Epithelial cell of esophagus (primary cell): ENCODE measurements around the gene PRDM11.

Experiments used
- DNase-seq: peaks from one replicate; pipeline ENCODE4 v3.0.0; 2010; ENCODE audit warnings: low read depth
- H3K4me3 ChIP-seq: 2 replicates; pipeline ENCODE4 v1.5.1; 2011; ENCODE audit warnings: mild to moderate bottlenecking, low read length, control low read depth
- CTCF ChIP-seq: IDR thresholded peaks from 2 replicates; pipeline ENCODE4 v1.5.1; 2011; ENCODE audit warnings: low read depth, mild to moderate bottlenecking, low read length, control low read depth, inconsistent platforms; ENCODE audit not compliant: insufficient read depth; ENCODE audit errors: missing control alignments

Gene PRDM11

GRCh38 chr11:45162064-45162375, 15.6 kb downstream of the PRDM11 start:
- no peak for TF ChIP-seq CTCF
- DNase-seq, result no peak
- no peak overlapping the region for H3K4me3 ChIP-seq

DNA sequence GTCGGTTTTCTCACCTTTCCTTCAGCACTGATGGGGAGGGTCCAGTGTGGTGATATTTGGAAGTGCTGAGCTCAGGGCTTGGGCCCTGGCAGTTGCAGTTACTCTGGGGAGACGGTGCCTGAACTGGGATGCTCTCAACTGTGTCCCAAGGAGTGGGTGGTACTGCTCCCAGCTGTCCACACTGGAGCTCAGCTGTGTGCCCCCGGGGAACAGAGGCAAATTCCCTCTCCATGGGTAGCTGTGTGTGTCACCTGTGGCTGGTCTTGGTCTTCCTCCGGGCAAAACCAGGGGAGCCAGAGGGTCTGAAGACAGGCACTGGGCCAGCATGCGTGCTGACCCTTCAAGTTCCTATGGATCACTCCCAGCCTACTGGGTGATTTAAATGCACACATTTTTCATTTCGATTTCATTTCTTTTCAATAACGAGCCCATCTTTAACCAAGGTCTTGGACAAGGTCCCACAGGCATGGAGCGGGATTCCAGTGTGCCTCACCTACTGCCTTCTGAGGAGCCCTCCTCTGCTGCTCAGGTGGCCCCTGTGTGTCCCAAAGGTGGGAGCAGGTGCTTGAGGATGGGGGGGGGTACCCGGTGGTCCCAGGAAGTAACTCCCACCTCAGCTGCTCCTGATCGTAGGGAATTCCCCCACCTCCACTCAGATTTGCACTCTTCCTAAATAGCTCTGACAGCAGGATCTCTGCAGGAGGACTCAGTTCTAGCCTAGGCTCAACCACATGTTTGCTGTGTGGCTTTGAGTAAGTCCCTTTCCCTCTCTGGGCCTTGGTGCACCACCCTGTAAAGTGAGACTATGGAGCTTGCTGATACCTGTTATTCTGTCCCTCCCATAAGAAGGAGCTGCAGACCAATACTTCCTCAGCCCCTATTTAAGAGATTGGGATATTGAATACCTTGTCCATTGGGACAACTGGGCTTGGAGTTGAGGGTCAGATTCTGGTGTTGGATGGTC, 16.8 kb downstream of the PRDM11 start:
- DNase-seq, result no peak
- TF ChIP-seq CTCF, result no peak
- no peak overlapping the region for H3K4me3 ChIP-seq

DNA sequence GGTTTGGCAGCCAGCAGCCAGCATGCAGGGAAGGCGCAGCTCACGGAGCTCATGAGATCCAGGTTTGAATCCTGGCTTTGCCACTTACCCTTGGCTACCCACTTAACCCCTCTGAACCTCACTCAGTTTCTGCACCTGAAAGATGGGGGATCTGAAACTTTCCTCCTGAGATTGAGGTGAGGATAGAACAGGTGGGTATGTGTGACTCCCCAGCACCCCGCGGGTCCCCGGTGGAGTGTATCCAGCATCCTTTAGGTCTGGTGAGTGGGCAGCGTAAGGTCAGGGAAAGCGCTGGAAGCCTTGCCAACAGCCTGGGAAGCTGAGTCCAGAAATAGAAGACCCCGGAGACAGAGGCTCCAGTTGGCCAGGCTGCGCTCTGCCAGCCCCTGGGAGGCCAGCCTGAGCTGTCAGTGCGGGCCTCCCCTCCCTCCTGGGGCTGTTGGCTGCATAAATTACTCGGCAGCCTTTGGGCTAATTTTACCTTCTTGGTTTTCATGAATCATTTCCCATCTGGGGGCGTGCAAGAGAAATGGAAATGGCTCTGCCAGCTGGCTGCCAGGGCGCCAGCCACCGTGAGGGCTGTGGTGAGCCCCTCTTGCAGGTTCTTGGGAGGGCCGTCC, 17.6 kb downstream of the PRDM11 start:
- TF ChIP-seq CTCF, result no peak
- peak; percentile 29 for DNase-seq
- H3K4me3 ChIP-seq, result no peak overlapping the region

- no peak for TF ChIP-seq CTCF
Observed at GRCh38 chr11:45165386-45165785, 18.9 kb downstream of the PRDM11 start.

GRCh38 chr11:45165806-45166603, 19.6 kb downstream of the PRDM11 start:
- TF ChIP-seq CTCF, result no peak
- H3K4me3 ChIP-seq, result no peak overlapping the region
- no peak for DNase-seq

More at GRCh38 chr11:45165386-45165785, 18.9 kb downstream of the PRDM11 start:
- H3K4me3 ChIP-seq, result no peak overlapping the region
- no peak for DNase-seq

- TF ChIP-seq CTCF, result no peak
- DNase-seq, result no peak
Observed at GRCh38 chr11:45166604-45166897, 20.1 kb downstream of the PRDM11 start.

More at GRCh38 chr11:45166604-45166897, 20.1 kb downstream of the PRDM11 start:
- H3K4me3 ChIP-seq, result no peak overlapping the region
